Cardiac muscle cell (in vitro differentiated cells and primary cell): ENCODE data around the gene PUM2. TPM values are rescaled to one million over a fixed set of nuclear protein-coding genes. Genes with fewer than 3 reads are reported as not detected.

Experiments used
- DNase-seq, 2 donors: peaks; one replicate each; pipeline versions ENCODE4 v3.0.0 to v3.0.0-alpha.2; 2010 to 2017; ENCODE audit warnings: low read depth in 1 of 2, low spot score in 1 of 2
- H3K27ac ChIP-seq: fragments of 200-600 bp; sonication (generic); 2 replicates; pipeline ENCODE4 v1.5.1; 2016
- H3K27me3 ChIP-seq: fragments of 200-600 bp; sonication (generic); 2 replicates; pipeline ENCODE4 v1.6.0; 2016; ENCODE audit warnings: control low read depth
- H3K36me3 ChIP-seq: fragments of 200-600 bp; sonication (generic); 2 replicates; pipeline ENCODE4 v1.5.1; 2016; ENCODE audit warnings: control low read depth
- H3K4me1 ChIP-seq: fragments of 200-600 bp; sonication (generic); 2 replicates; pipeline ENCODE4 v1.8.1; 2017; ENCODE audit warnings: low read depth, mild to moderate bottlenecking, mixed run types
- H3K4me3 ChIP-seq: fragments of 200-600 bp; sonication (generic); 2 replicates; pipeline ENCODE4 v1.5.1; 2016; ENCODE audit warnings: mild to moderate bottlenecking
- H3K9me3 ChIP-seq: fragments of 200-600 bp; sonication (generic); 2 replicates; pipeline ENCODE4 v1.5.1; 2017; ENCODE audit warnings: low read depth, mild to moderate bottlenecking, control low read depth
- CTCF ChIP-seq: IDR thresholded peaks from 2 replicates; pipeline ENCODE4 v1.5.1; 2012; ENCODE audit warnings: low read depth, mild to moderate bottlenecking, low read length
- polyA plus RNA-seq: library from polyadenylated mRNA; unstranded; fragments of >200 nt; fragmentation: Nextera tagmentation; extraction: Ambion mirVana; gene quantifications from 2 replicates; pipeline ENCODE4 v1.2.1, GENCODE V29; 2016
- total RNA-seq: library from RNA; depleted of rRNA; stranded (reverse); fragments of >200 nt; gene quantifications from 2 replicates; pipeline ENCODE4 v1.2.3, GENCODE V29; 2016

The PUM2 gene
- total and polyA plus RNA-seq, 2 experiments from 2014 or later, result 20.1 to 35.8 TPM

GRCh38 chr2:20218331-20219320, 132.0 kb downstream of the PUM2 start:
- Histone ChIP-seq H3K36me3 (no peaks in the 10 kb centered on the region), H3K9me3 (no peaks in the 10 kb centered on the region)
- no peak for TF ChIP-seq CTCF

GRCh38 chr2:20217041-20217970, 133.3 kb downstream of the PUM2 start:
- H3K27ac ChIP-seq, result no peak overlapping the region
- peaks cover 8% of the 10 kb centered on the region for H3K27me3 ChIP-seq
- no peak overlapping the region for H3K4me3 ChIP-seq
- no peak for TF ChIP-seq CTCF
- DNase-seq, result no peak
- no peaks in the 10 kb centered on the region for H3K9me3 ChIP-seq
- no peaks in the 10 kb centered on the region for H3K36me3 ChIP-seq
- H3K4me1 ChIP-seq, result peaks cover 15% of the 10 kb centered on the region

More at GRCh38 chr2:20218331-20219320, 132.0 kb downstream of the PUM2 start:
- Histone ChIP-seq H3K27ac (no peak overlapping the region), H3K4me1 (peaks cover 3% of the 10 kb centered on the region), H3K27me3 (peaks cover 15% of the 10 kb centered on the region), H3K4me3 (no peak overlapping the region)
- no peak for DNase-seq

- H3K9me3 ChIP-seq, result no peaks in the 10 kb centered on the region
- no peak for TF ChIP-seq CTCF
- H3K27ac ChIP-seq, result no peak overlapping the region
- H3K4me3 ChIP-seq, result no peak overlapping the region
- H3K4me1 ChIP-seq, result peaks cover 19% of the 10 kb centered on the region
- DNase-seq, result no peak
- no peaks in the 10 kb centered on the region for H3K27me3 ChIP-seq
- no peaks in the 10 kb centered on the region for H3K36me3 ChIP-seq
Observed at GRCh38 chr2:20216130-20217025, 134.3 kb downstream of the PUM2 start.

- no peak for TF ChIP-seq CTCF
- DNase-seq, result no peak
- H3K27ac ChIP-seq, result no peak overlapping the region
- H3K4me3 ChIP-seq, result no peak overlapping the region
- H3K36me3 ChIP-seq, result no peaks in the 10 kb centered on the region
- peaks cover 19% of the 10 kb centered on the region for H3K4me1 ChIP-seq
- H3K9me3 ChIP-seq, result no peaks in the 10 kb centered on the region
- no peaks in the 10 kb centered on the region for H3K27me3 ChIP-seq
Observed at GRCh38 chr2:20215183-20216040, 135.2 kb downstream of the PUM2 start.
